ENCODE results near the gene SLC37A1. TPM values are rescaled to one million over a fixed set of nuclear protein-coding genes. Genes with fewer than 3 reads are reported as not detected.

The SLC37A1 gene
- total and polyA plus RNA-seq, 10 donors = 6.9 to 31.4 (median 23.2) TPM

GRCh38 chr21:42533963-42534355, 20.3 kb downstream of the SLC37A1 start:
- peaks cover 25 to 80% (median 53%) of the 10 kb centered on the region in 6 donors for H3K4me1 ChIP-seq
- DNase-seq = no peak
- WGBS, 5 donors = 77 to 83% (median 81%) methylated on average over 4 of the region's 4 CpGs
- TF ChIP-seq POLR2A (IDR thresholded peaks at IDR 0.05) (no peak), POLR2AphosphoS5 (IDR thresholded peaks at IDR 0.05) (no peak)
- peak overlapping the region in 2 of 8 donors; percentile 25 to 56 for H3K4me3 ChIP-seq
- peaks cover 0 to 62% (median 2%) of the 10 kb centered on the region in 6 donors for H3K36me3 ChIP-seq
- H3K27me3 ChIP-seq (replicated peaks in 1 of 7) = no peaks in the 10 kb centered on the region
- no peaks in the 10 kb centered on the region for H3K9me3 ChIP-seq
- H3K27ac ChIP-seq = peak overlapping the region in 6 of 8 donors; percentile 51 to 88 (median 74)
- intact Hi-C loops (cut with DNase I; ENCODE audit: low total_unique reads) = no loop called here

- 41 to 61% (median 45%) methylated on average over 24 to 28 of the region's 28 CpGs for WGBS, 5 donors
- H3K36me3 ChIP-seq = peaks cover 0 to 66% (median under 1%) of the 10 kb centered on the region in 6 donors
- no peak for DNase-seq
Measured at GRCh38 chr21:42534421-42535378, 21.0 kb downstream of the SLC37A1 start.

GRCh38 chr21:42535602-42536171, 22.0 kb downstream of the SLC37A1 start:
- intact Hi-C loops (cut with DNase I; ENCODE audit: low total_unique reads) = no loop called here
- H3K4me1 ChIP-seq = peaks cover 25 to 67% (median 53%) of the 10 kb centered on the region in 6 donors
- no peaks in the 10 kb centered on the region for H3K27me3 ChIP-seq (replicated peaks in 1 of 7)
- H3K36me3 ChIP-seq = peaks cover 0 to 70% (median 5%) of the 10 kb centered on the region in 6 donors
- 51 to 67% (median 58%) methylated on average over 11 to 17 of the region's 17 CpGs for WGBS, 5 donors
- H3K4me3 ChIP-seq = peak overlapping the region in 1 of 8 donors; percentile 56
- peak overlapping the region; percentile 4 to 88 (median 69) for H3K27ac ChIP-seq
- H3K9me3 ChIP-seq = no peaks in the 10 kb centered on the region
- DNase-seq = peak; percentile 90
- TF ChIP-seq POLR2AphosphoS5 (IDR thresholded peaks at IDR 0.05) = peak; percentile 70 to 82 (median 81)
- no peak for TF ChIP-seq POLR2A (IDR thresholded peaks at IDR 0.05)
- no peak for TF ChIP-seq CTCF (IDR thresholded peaks at IDR 0.05 in 8 of 11, conservative IDR thresholded peaks at IDR 0.05 in 3 of 11)

More at GRCh38 chr21:42534421-42535378, 21.0 kb downstream of the SLC37A1 start:
- intact Hi-C loops (cut with DNase I; ENCODE audit: low total_unique reads) = no loop called here
- peaks cover 25 to 74% (median 53%) of the 10 kb centered on the region in 6 donors for H3K4me1 ChIP-seq
- no peaks in the 10 kb centered on the region for H3K9me3 ChIP-seq
- peak overlapping the region in 3 of 8 donors; percentile 14 to 56 (median 25) for H3K4me3 ChIP-seq
- TF ChIP-seq CTCF (IDR thresholded peaks at IDR 0.05 in 8 of 11, conservative IDR thresholded peaks at IDR 0.05 in 3 of 11) (no peak), POLR2A (IDR thresholded peaks at IDR 0.05) (no peak), POLR2AphosphoS5 (IDR thresholded peaks at IDR 0.05) (peak; percentile 61 to 74 (median 69))
- H3K27ac ChIP-seq = peak overlapping the region; percentile 4 to 88 (median 69)
- no peaks in the 10 kb centered on the region for H3K27me3 ChIP-seq (replicated peaks in 1 of 7)

- Histone ChIP-seq H3K4me3 (no peak overlapping the region), H3K9me3 (no peaks in the 10 kb centered on the region), H3K36me3 (peaks cover 0 to 71% (median 9%) of the 10 kb centered on the region in 6 donors), H3K27me3 (replicated peaks in 1 of 7) (no peaks in the 10 kb centered on the region), H3K27ac (peak overlapping the region in 4 of 8 donors; percentile 74 to 88 (median 75)), H3K4me1 (peaks cover 25 to 62% (median 53%) of the 10 kb centered on the region in 6 donors)
- TF ChIP-seq POLR2A (IDR thresholded peaks at IDR 0.05) (no peak), POLR2AphosphoS5 (IDR thresholded peaks at IDR 0.05) (no peak), CTCF (IDR thresholded peaks at IDR 0.05 in 8 of 11, conservative IDR thresholded peaks at IDR 0.05 in 3 of 11) (no peak)
- WGBS, 5 donors = 88 to 97% (median 91%) methylated on average over 6 to 8 of the region's 8 CpGs
- no peak for DNase-seq
- intact Hi-C loops (cut with DNase I; ENCODE audit: low total_unique reads) = no loop called here
Measured at GRCh38 chr21:42536601-42537000, 22.9 kb downstream of the SLC37A1 start.

Measured in spleen (tissue), 11 donors.